Peyer's patch (tissue), 4 donors: ENCODE data around the gene ARFGEF2. TPM values are rescaled to one million over a fixed set of nuclear protein-coding genes. Genes with fewer than 3 reads are reported as not detected.
"Not testable (repeated sequence)": the region's sequence is repeated elsewhere in the genome, so short reads cannot be mapped to it uniquely, and the experiment has no call there.

Experiments used
- DNase-seq, 3 donors: peaks; one replicate each; pipeline ENCODE4 v3.0.0-alpha.2; 2017 to 2019
- H3K27ac ChIP-seq, 4 donors: fragments of 200-600 bp; sonication (generic); one replicate each; pipeline ENCODE4 v1.5.1; 2016 to 2019
- H3K27me3 ChIP-seq, 2 donors: fragments of 200-600 bp; sonication (generic); one replicate each; pipeline ENCODE4 v1.5.1; 2019
- H3K36me3 ChIP-seq, 3 donors: fragments of 200-600 bp; sonication (generic); one replicate each; pipeline ENCODE4 v1.5.1; 2016 to 2019
- H3K4me1 ChIP-seq, 4 donors: fragments of 200-600 bp; sonication (generic); one replicate each; pipeline ENCODE4 v1.5.1; 2016 to 2019
- H3K4me3 ChIP-seq, 4 donors: fragments of 200-600 bp; sonication (generic); 1 replicate in 3 of 4; 2 replicates in 1 of 4; pipeline ENCODE4 v1.5.1; 2016 to 2019; ENCODE audit warnings: mild to moderate bottlenecking in 1 of 4
- H3K9me3 ChIP-seq, 4 donors: fragments of 200-600 bp; sonication (generic); one replicate each; pipeline ENCODE4 v1.5.1; 2016 to 2019; ENCODE audit warnings: mild to moderate bottlenecking in 1 of 4
- POLR2A ChIP-seq, 2 donors: fragments of 450-650 bp; IDR thresholded peaks; one replicate each; pipeline ENCODE4 v1.5.1; 2017; ENCODE audit warnings: antibody characterized with exemption in 2 of 2, mild to moderate bottlenecking in 2 of 2, moderate library complexity in 2 of 2
- small RNA-seq, 2 donors: library from RNA; depleted of rRNA; stranded (forward); fragments of <200 nt; gene quantifications; one replicate each; pipeline ENCODE3, GENCODE V24; 2016
- total RNA-seq, 4 donors: library from RNA; depleted of rRNA; stranded (reverse); fragments of >200 nt; gene quantifications; one replicate each; pipeline ENCODE4 v1.1.0, GENCODE V29; 2016
- TF ChIP-seq, protein P1 (sequence below), 6 experiments: fragments of 450-650 bp in 4 of 6; fragments of 200-600 bp in 2 of 6; sonication (generic) in 1 of 6; IDR thresholded peaks; one replicate each; pipeline ENCODE4 v1.5.1; 2017 to 2019; ENCODE audit warnings: antibody characterized with exemption in 6 of 6, mild to moderate bottlenecking in 3 of 6, moderate library complexity in 1 of 6

The ARFGEF2 gene
- total RNA-seq, 4 donors from 2014 or later = 38.0 to 170 (median 43.4) TPM

DNA sequence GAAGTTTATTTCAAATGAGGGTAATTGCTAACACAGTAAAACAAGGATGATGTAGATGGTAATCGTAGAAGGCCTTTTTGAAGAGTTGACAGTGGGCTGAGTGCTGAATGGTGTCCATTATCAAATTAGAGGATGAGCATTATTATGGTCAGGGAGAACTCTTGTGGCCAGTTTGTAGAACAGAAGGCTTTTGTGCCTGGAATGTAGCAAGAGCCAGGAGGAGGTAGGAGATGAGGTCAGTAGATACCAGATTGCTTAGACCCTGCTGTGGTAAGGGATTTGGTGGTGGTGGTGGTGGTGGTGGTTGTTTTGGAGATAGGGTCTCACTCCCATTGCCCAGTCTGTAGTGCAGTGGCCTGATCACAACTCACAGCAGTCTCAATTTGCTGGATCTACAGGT is 130.8 kb downstream of the ARFGEF2 start:
- Histone ChIP-seq H3K4me3 (no peak overlapping the region), H3K36me3 (peaks cover 0 to 5% (median 0%) of the 10 kb centered on the region in 3 donors), H3K27ac (no peak overlapping the region), H3K4me1 (peaks cover 0 to 8% (median 3%) of the 10 kb centered on the region in 4 donors), H3K9me3 (no peaks in the 10 kb centered on the region), H3K27me3 (no peaks in the 10 kb centered on the region)
- no peak for DNase-seq
- no peak for TF ChIP-seq POLR2A (IDR thresholded peaks at IDR 0.05)
- TF ChIP-seq, protein P1, sequence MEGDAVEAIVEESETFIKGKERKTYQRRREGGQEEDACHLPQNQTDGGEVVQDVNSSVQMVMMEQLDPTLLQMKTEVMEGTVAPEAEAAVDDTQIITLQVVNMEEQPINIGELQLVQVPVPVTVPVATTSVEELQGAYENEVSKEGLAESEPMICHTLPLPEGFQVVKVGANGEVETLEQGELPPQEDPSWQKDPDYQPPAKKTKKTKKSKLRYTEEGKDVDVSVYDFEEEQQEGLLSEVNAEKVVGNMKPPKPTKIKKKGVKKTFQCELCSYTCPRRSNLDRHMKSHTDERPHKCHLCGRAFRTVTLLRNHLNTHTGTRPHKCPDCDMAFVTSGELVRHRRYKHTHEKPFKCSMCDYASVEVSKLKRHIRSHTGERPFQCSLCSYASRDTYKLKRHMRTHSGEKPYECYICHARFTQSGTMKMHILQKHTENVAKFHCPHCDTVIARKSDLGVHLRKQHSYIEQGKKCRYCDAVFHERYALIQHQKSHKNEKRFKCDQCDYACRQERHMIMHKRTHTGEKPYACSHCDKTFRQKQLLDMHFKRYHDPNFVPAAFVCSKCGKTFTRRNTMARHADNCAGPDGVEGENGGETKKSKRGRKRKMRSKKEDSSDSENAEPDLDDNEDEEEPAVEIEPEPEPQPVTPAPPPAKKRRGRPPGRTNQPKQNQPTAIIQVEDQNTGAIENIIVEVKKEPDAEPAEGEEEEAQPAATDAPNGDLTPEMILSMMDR (IDR thresholded peaks at IDR 0.05) = no peak

DNA sequence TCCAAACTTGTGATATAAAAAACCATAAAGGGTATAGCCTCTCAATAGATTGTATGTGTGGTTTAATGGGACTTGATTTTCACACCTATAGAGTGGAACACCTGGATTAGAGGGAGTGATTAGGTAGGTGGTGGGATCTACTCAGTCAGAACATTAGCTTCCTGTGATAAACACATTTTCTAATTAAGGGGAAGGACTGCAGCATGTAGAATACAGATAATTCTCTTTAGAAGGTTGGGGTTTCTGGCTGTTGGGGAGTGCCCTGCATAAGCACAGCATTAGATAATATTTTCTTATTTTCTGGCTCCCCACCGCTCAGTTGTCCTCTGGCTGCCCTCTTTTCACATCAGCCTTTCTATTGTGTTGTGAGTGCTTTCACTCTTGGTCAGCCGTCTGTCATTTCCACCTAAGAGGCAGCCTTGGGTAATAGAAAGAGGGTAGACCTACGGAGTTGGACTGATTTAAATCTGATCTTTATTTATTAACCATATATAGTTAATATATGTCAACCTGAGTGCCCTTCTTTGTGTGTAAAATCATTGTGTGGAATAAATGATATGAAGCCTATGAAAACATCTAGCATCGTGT is 132.6 kb downstream of the ARFGEF2 start:
- no peaks in the 10 kb centered on the region for H3K4me1 ChIP-seq
- H3K9me3 ChIP-seq = no peaks in the 10 kb centered on the region
- no peak overlapping the region for H3K27ac ChIP-seq
- no peak overlapping the region for H3K4me3 ChIP-seq
- TF ChIP-seq POLR2A (IDR thresholded peaks at IDR 0.05) = no peak
- TF ChIP-seq, protein P1 (IDR thresholded peaks at IDR 0.05) = no peak
- no peak for DNase-seq
- H3K27me3 ChIP-seq = no peaks in the 10 kb centered on the region
- H3K36me3 ChIP-seq = peaks cover 0 to 6% (median 0%) of the 10 kb centered on the region in 3 donors

DNA sequence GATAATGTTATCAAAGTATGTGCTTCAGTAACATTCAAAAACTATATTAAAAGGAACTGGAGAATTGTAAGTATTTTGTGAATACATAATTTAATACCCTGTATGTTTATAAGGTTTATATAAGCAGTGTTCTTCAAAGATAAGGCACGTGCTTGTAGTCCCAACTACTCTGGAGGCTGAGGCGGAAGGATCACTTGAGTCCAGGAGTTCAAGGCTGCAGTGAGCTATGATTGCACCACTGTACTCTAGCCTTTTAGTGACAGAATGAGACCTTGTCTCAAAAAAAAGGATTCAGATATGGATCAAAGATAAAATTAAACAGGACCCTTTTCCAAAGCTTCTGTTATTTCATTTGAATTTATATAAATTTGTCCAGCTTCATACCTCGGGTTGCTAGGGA is 141.8 kb downstream of the ARFGEF2 start:
- H3K27me3 ChIP-seq = no peaks in the 10 kb centered on the region
- no peaks in the 10 kb centered on the region for H3K4me1 ChIP-seq
- no peak for DNase-seq
- no peaks in the 10 kb centered on the region for H3K9me3 ChIP-seq
- H3K4me3 ChIP-seq = no peak overlapping the region
- H3K36me3 ChIP-seq = peaks cover 0 to 60% (median 0%) of the 10 kb centered on the region in 3 donors
- TF ChIP-seq, protein P1 (IDR thresholded peaks at IDR 0.05) = no peak
- TF ChIP-seq POLR2A (IDR thresholded peaks at IDR 0.05) = no peak
- H3K27ac ChIP-seq = no peak overlapping the region

DNA sequence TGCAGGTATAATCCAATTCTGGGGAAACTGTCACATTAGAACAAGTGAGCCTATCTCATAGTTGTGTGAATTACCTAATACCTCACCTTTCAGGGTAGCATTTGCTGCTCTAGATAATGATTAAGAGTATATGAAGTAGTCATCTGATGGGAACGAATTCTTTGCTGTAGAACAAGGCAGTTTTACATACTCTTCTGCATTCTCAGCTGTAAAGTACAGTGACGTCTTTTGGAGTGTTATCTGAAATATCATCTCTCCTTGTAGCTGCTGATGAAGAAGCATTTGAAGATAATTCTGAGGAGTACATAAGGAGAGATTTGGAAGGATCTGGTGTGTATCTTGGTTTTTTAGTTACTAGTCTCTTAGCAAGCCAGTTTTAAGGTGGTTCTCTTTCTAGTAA is 153.0 kb downstream of the ARFGEF2 start:
- DNase-seq = no peak
- H3K4me3 ChIP-seq = no peak overlapping the region
- H3K9me3 ChIP-seq = no peaks in the 10 kb centered on the region
- peaks cover 0 to 94% (median 0%) of the 10 kb centered on the region in 3 donors for H3K36me3 ChIP-seq
- no peaks in the 10 kb centered on the region for H3K27me3 ChIP-seq
- no peak for TF ChIP-seq POLR2A (IDR thresholded peaks at IDR 0.05)
- TF ChIP-seq, protein P1 (IDR thresholded peaks at IDR 0.05) = no peak
- H3K4me1 ChIP-seq = no peaks in the 10 kb centered on the region
- H3K27ac ChIP-seq = no peak overlapping the region

DNA sequence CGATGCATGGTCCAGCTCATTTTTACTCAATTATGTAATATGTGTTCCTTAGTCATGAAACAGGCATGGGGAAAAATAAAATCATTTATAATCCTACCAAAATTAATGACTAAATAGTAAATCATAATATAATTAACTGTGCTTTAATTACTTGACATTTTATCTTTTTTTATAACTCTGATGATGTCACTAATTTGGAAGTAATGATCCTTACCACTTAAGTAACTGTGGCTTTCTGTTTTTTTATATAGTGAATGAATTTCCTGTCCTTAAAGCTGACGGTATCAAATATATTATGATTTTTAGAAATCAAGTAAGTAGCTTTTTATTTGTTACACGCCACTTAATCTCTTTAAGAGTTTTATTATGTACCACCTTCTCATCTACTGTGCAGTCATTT is 156.8 kb downstream of the ARFGEF2 start:
- H3K4me1 ChIP-seq = no peaks in the 10 kb centered on the region
- TF ChIP-seq, protein P1 (IDR thresholded peaks at IDR 0.05) = no peak
- no peak for TF ChIP-seq POLR2A (IDR thresholded peaks at IDR 0.05)
- H3K27me3 ChIP-seq = no peaks in the 10 kb centered on the region
- H3K36me3 ChIP-seq = peaks cover 0 to 94% (median 0%) of the 10 kb centered on the region in 3 donors
- no peak overlapping the region for H3K27ac ChIP-seq
- no peaks in the 10 kb centered on the region for H3K9me3 ChIP-seq
- no peak for DNase-seq
- no peak overlapping the region for H3K4me3 ChIP-seq

DNA sequence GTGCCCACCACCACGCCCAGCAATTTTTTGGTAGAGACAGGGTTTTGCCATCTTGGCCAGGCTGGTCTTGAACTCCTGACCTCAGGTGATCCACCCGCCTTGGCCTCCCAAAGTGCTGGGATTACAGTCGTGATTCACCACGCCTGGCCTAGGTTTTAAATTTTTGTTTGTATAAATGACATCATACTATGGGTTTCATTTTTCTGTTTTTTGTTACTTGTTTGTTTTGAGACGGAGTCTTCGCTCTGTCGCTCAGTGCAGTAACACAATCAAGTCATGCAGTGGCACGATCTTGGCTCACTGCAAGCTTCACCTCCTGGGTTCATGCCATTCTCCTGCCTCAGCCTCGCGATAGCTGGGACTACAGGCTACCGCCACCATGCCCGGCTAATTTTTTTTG is 160.8 kb downstream of the ARFGEF2 start:
- not testable (repeated sequence) for H3K27ac ChIP-seq, H3K4me1 ChIP-seq, H3K4me3 ChIP-seq, DNase-seq, H3K9me3 ChIP-seq, H3K27me3 ChIP-seq
- peaks cover 0 to 91% (median 0%) of the 10 kb centered on the region in 3 donors for H3K36me3 ChIP-seq

Small RNA genes within 50 kb of the gene (small RNA-seq; reads per million reads assigned to genes)
- gene SNAP23P1 = 0 reads per million in 2 donors

Other genes with a start within 250 kb of the ARFGEF2 start
- gene PREX1, start 93.7 kb upstream of the ARFGEF2 start, total RNA-seq = 100 to 1,000 TPM in 1 of 4 donors, 10 to 100 TPM in 2, 1 to 10 TPM in 1; 9.9 to 150 (median 18.4) TPM
- 10 to 100 TPM; 10.2 to 43.7 (median 20.9) TPM for gene CSE1L, start 124.6 kb downstream of the ARFGEF2 start, total RNA-seq